Neural progenitor cell (in vitro differentiated cells): ENCODE measurements around the gene SMIM15. TPM values are rescaled to one million over a fixed set of nuclear protein-coding genes. Genes with fewer than 3 reads are reported as not detected.

Experiments used
- DNase-seq: peaks from one replicate; pipeline ENCODE4 v3.0.0-alpha.2; 2016; ENCODE audit warnings: low spot score
- H2AFZ ChIP-seq: fragments of 200-600 bp; sonication (generic); replicated peaks from 2 replicates; pipeline ENCODE4 v1.6.1; 2016; ENCODE audit warnings: antibody characterized with exemption
- H3F3A ChIP-seq: fragments of 200-600 bp; sonication (generic); 2 replicates; pipeline ENCODE4 v1.6.1; 2016; ENCODE audit warnings: antibody characterized with exemption, low read depth
- H3K27ac ChIP-seq: fragments of 200-600 bp; sonication (generic); 2 replicates; pipeline ENCODE4 v1.5.1; 2016; ENCODE audit warnings: mild to moderate bottlenecking
- H3K27me3 ChIP-seq: fragments of 200-600 bp; sonication (generic); 2 replicates; pipeline ENCODE4 v1.6.1; 2016; ENCODE audit warnings: mild to moderate bottlenecking, moderate library complexity
- H3K36me3 ChIP-seq: fragments of 200-600 bp; sonication (generic); 2 replicates; pipeline ENCODE4 v1.5.1; 2016
- H3K4me1 ChIP-seq: fragments of 200-600 bp; sonication (generic); 2 replicates; pipeline ENCODE4 v1.6.1; 2016; ENCODE audit warnings: mixed run types
- H3K4me2 ChIP-seq: fragments of 200-600 bp; sonication (generic); 2 replicates; pipeline ENCODE4 v1.6.1; 2016
- H3K4me3 ChIP-seq: fragments of 200-600 bp; sonication (generic); 2 replicates; pipeline ENCODE4 v1.5.1; 2016
- H3K79me2 ChIP-seq: fragments of 200-600 bp; sonication (generic); 2 replicates; pipeline ENCODE4 v1.6.1; 2016; ENCODE audit warnings: low read depth
- H3K9ac ChIP-seq: fragments of 200-600 bp; sonication (generic); 2 replicates; pipeline ENCODE4 v1.6.1; 2016
- H3K9me3 ChIP-seq: fragments of 200-600 bp; sonication (generic); 2 replicates; pipeline ENCODE4 v1.5.1; 2016; ENCODE audit warnings: low read depth
- H4K20me1 ChIP-seq: fragments of 200-600 bp; sonication (generic); 2 replicates; pipeline ENCODE4 v1.6.1; 2016; ENCODE audit warnings: low read depth
- H3K27ac Mint-ChIP-seq: 3 replicates; pipeline ENCODE4 v1.8.0; 2021; ENCODE audit warnings: mixed read lengths
- H3K27me3 Mint-ChIP-seq: 2 replicates; pipeline ENCODE4 v1.8.0; 2022; ENCODE audit warnings: low read depth, mild to moderate bottlenecking, inconsistent platforms, moderate library complexity, mixed read lengths; ENCODE audit not compliant: insufficient read depth
- H3K36me3 Mint-ChIP-seq: 3 replicates; pipeline ENCODE4 v1.8.0; 2021; ENCODE audit warnings: mixed read lengths
- H3K4me1 Mint-ChIP-seq: 3 replicates; pipeline ENCODE4 v1.8.0; 2021; ENCODE audit warnings: mixed read lengths
- H3K4me3 Mint-ChIP-seq: 3 replicates; pipeline ENCODE4 v1.8.0; 2021; ENCODE audit warnings: mild to moderate bottlenecking, moderate library complexity, mixed read lengths
- H3K9me3 Mint-ChIP-seq: 3 replicates; pipeline ENCODE4 v1.8.0; 2020; ENCODE audit warnings: mixed read lengths
- EZH2 ChIP-seq: fragments of 200-600 bp; sonication (generic); IDR thresholded peaks from 2 replicates; pipeline ENCODE4 v1.6.1; 2017; ENCODE audit warnings: antibody characterized with exemption, mild to moderate bottlenecking, moderate library complexity
- EZH2phosphoT487 ChIP-seq: fragments of 200-600 bp; sonication (generic); IDR thresholded peaks from 2 replicates; pipeline ENCODE4 v1.6.1; 2017; ENCODE audit warnings: antibody characterized with exemption
- total RNA-seq: library from RNA; depleted of rRNA; stranded (reverse); fragments of >200 nt; gene quantifications from 2 replicates; pipeline ENCODE4 v1.2.3, GENCODE V29; 2015; ENCODE audit warnings: low replicate concordance
- TF ChIP-seq, protein P1 (sequence below): fragments of 200-600 bp; sonication (generic); IDR thresholded peaks from 2 replicates; pipeline ENCODE4 v1.5.1; 2017; ENCODE audit warnings: antibody characterized with exemption, mild to moderate bottlenecking

SMIM15 gene
- total RNA-seq, 1 donor from 2014 or later, result 40.9 TPM

DNA sequence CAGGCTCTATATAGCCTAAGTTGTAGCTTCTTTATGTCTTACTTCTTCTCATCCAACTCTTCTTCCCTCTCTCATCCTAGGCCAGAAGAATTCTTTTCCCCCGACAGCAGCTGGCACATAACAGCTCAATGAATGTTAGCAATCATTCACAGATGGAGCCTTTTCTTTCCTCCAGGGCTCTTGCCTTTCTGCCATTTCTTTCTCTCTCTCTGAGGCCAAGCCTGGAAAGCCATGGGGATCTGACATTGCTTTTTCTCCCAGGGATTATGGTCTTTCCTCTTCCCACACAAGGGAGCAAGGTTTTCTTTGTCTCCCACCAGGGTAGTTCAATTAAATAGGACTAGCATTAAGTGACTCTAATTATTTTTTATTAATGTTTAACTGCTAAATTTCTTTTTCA lies 20.5 kb downstream of the SMIM15 start:
- Histone ChIP-seq H3K36me3 (no peaks in the 10 kb centered on the region), H3K4me1 (peaks cover 18% of the 10 kb centered on the region), H3K9me3 (no peaks in the 10 kb centered on the region), H3K9ac (no peak overlapping the region), H3K27me3 (no peaks in the 10 kb centered on the region), H3F3A (peaks cover 7% of the 10 kb centered on the region), H4K20me1 (no peaks in the 10 kb centered on the region), H3K27ac (peak overlapping the region; percentile 73), H3K79me2 (no peaks in the 10 kb centered on the region), H3K4me3 (no peak overlapping the region), H2AFZ (no peak overlapping the region), H3K4me2 (peak overlapping the region; percentile 48)
- Mint-ChIP-seq H3K4me1 (peaks cover 8% of the 10 kb centered on the region), H3K4me3 (no peak overlapping the region), H3K27me3 (no peaks in the 10 kb centered on the region), H3K36me3 (no peaks in the 10 kb centered on the region), H3K27ac (no peak overlapping the region), H3K9me3 (no peaks in the 10 kb centered on the region)
- DNase-seq, result peak; percentile 59
- TF ChIP-seq, protein P1, sequence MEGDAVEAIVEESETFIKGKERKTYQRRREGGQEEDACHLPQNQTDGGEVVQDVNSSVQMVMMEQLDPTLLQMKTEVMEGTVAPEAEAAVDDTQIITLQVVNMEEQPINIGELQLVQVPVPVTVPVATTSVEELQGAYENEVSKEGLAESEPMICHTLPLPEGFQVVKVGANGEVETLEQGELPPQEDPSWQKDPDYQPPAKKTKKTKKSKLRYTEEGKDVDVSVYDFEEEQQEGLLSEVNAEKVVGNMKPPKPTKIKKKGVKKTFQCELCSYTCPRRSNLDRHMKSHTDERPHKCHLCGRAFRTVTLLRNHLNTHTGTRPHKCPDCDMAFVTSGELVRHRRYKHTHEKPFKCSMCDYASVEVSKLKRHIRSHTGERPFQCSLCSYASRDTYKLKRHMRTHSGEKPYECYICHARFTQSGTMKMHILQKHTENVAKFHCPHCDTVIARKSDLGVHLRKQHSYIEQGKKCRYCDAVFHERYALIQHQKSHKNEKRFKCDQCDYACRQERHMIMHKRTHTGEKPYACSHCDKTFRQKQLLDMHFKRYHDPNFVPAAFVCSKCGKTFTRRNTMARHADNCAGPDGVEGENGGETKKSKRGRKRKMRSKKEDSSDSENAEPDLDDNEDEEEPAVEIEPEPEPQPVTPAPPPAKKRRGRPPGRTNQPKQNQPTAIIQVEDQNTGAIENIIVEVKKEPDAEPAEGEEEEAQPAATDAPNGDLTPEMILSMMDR, result no peak
- TF ChIP-seq EZH2 (no peak), EZH2phosphoT487 (no peak)

DNA sequence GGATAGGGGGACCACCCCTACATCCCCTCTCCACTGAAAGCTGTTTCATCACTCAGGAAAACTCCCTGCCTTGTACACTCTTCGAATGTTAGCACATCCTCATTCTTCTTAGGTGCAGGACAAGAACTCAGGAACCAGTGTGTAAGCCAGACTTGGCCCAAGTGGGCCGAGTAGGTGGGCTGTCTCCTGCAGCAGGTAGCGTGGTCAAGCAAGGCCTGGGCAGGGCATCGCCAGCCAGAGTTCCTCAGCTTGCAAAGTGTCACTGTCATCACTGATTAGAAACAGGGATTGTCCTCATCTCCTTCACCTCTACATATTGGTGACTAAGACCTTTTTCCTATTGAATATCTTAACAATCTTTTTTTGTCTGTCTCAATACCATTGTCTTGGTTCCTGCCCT lies 22.3 kb downstream of the SMIM15 start:
- Mint-ChIP-seq H3K27me3 (no peaks in the 10 kb centered on the region), H3K9me3 (no peaks in the 10 kb centered on the region), H3K27ac (no peak overlapping the region), H3K4me3 (no peak overlapping the region), H3K4me1 (peaks cover 8% of the 10 kb centered on the region), H3K36me3 (no peaks in the 10 kb centered on the region)
- no peaks in the 10 kb centered on the region for H3K27me3 ChIP-seq
- H3K9me3 ChIP-seq, result no peaks in the 10 kb centered on the region
- DNase-seq, result no peak
- no peak overlapping the region for H3K9ac ChIP-seq
- peaks cover 18% of the 10 kb centered on the region for H3K4me1 ChIP-seq
- H3K27ac ChIP-seq, result no peak overlapping the region
- no peak overlapping the region for H3K4me2 ChIP-seq
- TF ChIP-seq, protein P1, result no peak
- TF ChIP-seq EZH2phosphoT487 (no peak), EZH2 (no peak)
- no peak overlapping the region for H2AFZ ChIP-seq
- no peaks in the 10 kb centered on the region for H4K20me1 ChIP-seq
- no peaks in the 10 kb centered on the region for H3K79me2 ChIP-seq
- peaks cover 7% of the 10 kb centered on the region for H3F3A ChIP-seq
- no peaks in the 10 kb centered on the region for H3K36me3 ChIP-seq
- H3K4me3 ChIP-seq, result no peak overlapping the region

DNA sequence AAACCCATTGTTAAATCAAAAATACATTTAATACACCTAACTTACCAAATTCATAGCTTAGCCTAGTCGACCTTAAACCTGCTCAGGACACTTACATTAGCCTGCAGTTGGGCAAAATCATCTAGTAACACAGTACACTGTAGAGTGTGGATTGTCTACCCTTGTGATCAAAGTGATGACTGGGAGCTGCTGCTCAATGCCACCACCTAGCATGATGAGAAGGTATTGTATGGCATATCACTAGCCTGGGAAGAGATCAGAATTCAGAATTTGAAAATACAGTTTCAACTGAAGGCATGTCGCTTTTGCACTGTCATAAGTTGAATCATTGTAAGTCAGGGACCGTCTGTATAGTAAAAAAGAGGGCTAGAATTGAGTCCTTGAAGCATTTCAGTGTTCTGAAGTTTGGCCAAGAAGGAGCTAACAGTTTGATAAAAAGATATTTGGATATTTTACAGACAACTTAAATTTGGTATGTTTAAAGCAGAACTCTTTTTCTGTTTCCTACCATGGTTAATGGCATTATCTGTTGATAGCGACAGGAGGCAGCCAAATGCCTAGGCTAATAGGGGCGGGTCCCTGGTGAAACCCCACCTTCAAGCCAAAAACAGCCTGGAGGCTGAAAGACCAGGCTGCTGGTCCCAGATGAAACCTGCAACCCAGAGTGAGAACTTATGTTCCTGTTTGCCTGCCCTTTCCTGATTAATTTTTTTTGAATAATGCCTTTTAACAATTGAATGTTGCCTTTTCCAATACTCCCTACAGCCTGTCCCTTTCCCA lies 23.0 kb downstream of the SMIM15 start:
- Histone ChIP-seq H3K4me3 (no peak overlapping the region), H3F3A (peaks cover 7% of the 10 kb centered on the region), H3K27ac (no peak overlapping the region), H3K27me3 (no peaks in the 10 kb centered on the region), H3K36me3 (no peaks in the 10 kb centered on the region), H3K4me1 (peaks cover 18% of the 10 kb centered on the region), H3K79me2 (no peaks in the 10 kb centered on the region), H3K9ac (no peak overlapping the region), H3K4me2 (no peak overlapping the region), H4K20me1 (no peaks in the 10 kb centered on the region), H3K9me3 (no peaks in the 10 kb centered on the region), H2AFZ (no peak overlapping the region)
- no peaks in the 10 kb centered on the region for H3K27me3 Mint-ChIP-seq
- H3K4me3 Mint-ChIP-seq, result no peak overlapping the region
- H3K36me3 Mint-ChIP-seq, result no peaks in the 10 kb centered on the region
- TF ChIP-seq, protein P1, result peak; percentile 6
- no peak for TF ChIP-seq EZH2
- H3K4me1 Mint-ChIP-seq, result peaks cover 8% of the 10 kb centered on the region
- DNase-seq, result no peak
- no peak overlapping the region for H3K27ac Mint-ChIP-seq
- no peaks in the 10 kb centered on the region for H3K9me3 Mint-ChIP-seq
